SK-MEL-5 (cell line): ENCODE data around the gene CACNA1I. TPM values are rescaled to one million over a fixed set of nuclear protein-coding genes. Genes with fewer than 3 reads are reported as not detected.
A peak's percentile ranks its signal among the peaks of the same experiment; 100 is the strongest.

ENCODE experiments used
- DNase-seq: peaks from one replicate; pipeline ENCODE4 v3.0.0-alpha.2; 2016; ENCODE audit warnings: low read depth, low spot score
- in situ Hi-C: cut with HindIII; loops from 2 replicates; pipeline ENCODE4 v1.10.0; 2016; ENCODE audit warnings: low sequenced_read_pairs, high pct_unique_total_duplicates, low pct_unique_long_range_greater_than_20kb
- total RNA-seq: library from RNA; depleted of rRNA; stranded (reverse); fragments of >200 nt; shearing (Covaris generic); gene quantifications from 2 replicates; pipeline ENCODE4 v1.2.3, GENCODE V29; 2014

CACNA1I gene
- total RNA-seq, 1 experiment from 2014 or later: not detected

DNA sequence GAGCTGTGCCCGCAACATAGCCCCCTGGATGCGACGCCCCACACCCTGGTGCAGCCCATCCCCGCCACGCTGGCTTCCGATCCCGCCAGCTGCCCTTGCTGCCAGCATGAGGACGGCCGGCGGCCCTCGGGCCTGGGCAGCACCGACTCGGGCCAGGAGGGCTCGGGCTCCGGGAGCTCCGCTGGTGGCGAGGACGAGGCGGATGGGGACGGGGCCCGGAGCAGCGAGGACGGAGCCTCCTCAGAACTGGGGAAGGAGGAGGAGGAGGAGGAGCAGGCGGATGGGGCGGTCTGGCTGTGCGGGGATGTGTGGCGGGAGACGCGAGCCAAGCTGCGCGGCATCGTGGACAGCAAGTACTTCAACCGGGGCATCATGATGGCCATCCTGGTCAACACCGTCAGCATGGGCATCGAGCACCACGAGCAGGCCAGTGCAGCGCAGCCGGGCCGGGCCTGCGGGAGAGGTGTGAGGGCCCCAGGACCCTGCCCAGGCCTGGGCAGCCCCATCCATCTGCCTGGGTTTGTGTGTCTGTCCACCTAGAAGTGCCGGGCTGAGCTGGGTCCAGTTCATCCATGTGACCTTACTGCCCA is 79.0 kb downstream of the CACNA1I start:
- DNase-seq: no peak
- in situ Hi-C loops: no loop called here

DNA sequence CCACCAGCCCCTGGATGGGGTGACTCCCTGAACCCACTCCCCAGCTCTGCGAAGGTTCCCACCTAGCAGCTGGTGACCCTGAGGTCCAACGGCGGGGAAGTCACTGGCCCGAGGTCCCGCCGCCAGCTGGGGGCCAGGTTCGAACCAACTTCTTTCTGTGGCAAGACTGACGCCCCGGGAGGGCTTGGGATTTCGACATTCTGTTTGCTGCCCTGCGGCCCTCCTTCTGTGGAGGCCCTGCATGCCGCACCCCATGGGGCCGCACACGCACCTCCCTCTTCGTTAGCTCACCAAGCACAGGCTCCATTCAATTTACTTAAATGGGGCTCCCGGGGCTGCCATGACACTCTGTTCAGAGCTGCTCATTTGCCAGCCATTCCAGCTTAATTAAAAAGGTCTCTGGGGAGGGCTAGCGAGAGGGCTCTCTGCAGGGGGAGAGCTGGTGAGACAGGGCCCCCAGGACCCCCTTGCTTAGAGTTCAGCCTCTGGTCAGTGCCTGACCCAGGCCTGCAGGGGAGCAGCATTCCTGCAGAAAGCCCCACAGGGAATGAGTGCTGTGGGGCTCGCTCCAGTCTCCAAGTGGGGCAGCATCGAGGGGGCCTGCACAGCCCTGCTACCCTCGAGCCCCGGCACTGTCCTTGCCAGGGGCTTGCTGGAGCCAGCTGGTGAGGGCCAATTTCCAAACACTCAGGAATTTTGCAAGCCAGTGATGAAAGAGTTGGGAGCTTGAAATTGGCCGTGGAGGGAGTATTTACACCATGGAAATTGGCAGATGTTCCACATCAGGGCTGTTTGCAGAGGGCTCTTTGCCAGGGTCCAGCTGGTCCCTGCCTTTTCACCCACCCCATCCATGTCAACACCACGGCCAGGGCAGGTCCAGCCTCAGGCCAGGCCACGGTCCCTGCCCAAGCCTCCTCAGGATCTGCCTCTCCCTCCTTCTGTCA is 80.8 kb downstream of the CACNA1I start:
- in situ Hi-C loops: no loop called here
- no peak for DNase-seq

DNA sequence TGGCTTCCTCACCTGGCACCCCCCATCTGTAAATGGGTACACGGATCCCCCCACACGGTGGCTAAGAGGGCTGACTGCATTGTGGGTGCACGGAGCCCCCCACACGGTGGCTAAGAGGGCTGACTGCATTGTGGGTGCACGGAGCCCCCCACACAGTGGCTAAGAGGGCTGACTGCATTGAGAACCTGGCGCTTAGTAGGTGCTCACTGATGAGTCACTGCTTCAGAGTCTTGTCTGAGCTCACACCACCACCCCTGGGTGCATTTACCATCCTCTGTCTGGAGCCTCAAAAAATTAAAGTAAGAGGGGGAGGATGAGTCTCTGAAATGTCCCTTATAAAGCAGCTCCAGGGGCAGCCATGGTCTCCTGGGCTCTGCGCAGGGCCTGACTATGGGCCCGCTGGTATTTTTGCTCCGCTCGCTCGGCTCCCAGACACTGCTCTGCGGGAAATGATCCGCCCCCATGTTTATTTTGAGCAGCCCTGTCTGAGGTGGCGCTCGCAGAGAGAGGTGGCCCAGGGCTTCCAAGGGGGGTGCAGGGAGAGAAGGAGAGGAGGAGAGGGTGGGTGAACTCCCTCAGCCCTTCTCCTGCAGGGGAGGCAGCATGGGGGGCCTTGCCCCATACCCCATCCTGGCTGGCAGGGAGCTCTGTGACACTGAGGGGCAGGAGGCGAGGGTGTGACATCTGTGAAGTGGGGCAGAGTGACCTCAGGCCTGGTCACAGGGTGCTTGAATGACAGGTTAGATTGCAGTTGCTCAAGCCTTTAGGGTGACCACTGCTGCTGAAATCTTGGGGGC is 82.6 kb downstream of the CACNA1I start:
- in situ Hi-C loops: no loop called here
- DNase-seq: no peak

DNA sequence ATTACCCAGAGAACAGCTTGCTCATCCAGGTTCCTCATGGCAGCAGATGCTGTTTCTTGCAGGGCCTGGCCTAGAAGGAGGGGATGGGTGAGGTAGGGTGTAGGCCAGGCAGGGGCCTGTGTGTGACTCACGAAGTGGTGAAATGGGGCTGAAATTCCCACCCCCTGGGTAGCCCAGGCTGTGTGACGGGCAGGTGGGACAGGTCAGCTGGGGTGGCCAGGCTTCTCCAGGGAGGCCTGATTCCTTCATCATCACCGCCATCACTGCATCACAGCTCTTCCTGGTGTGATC is 83.2 kb downstream of the CACNA1I start:
- in situ Hi-C loops: no loop called here
- DNase-seq: no peak

DNA sequence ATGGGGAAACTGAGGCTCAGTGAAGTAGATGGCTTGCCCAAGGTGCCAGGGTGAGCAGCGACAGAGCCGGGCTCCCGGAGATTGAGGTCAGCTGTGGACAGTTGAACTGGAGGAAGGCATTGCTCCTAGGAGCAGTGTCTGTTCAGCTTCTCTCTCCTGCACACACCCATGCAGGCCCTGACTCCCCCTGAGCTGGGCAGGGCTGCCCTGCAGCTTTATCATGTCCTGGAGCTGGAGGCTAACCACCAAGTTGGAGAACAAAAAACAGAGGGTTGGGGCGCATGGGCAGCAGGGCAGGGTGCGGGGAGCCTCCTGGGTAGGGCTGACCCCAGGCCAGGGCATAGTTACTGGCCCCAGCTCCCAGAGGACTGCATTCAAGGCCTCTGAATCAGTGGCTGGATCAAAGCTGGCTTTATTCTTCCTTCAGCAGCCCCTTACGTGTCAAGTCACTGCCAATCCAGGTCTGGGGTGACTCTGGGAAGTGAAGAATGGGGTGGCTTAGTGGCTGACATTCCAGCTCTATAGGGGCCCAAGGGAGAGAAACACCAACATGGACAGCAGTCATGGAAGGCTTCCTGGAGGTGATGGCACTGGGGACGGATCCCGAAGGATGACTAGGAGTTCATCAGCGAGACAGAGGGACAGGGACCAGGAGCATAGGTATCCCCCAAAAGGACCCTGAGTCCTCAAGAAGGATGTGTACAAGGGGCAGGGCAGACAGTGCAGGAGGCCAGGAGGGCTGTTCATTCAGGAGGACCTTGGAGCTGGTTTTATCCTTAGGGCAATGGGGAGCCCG is 83.8 kb downstream of the CACNA1I start:
- in situ Hi-C loops: no loop called here
- no peak for DNase-seq

DNA sequence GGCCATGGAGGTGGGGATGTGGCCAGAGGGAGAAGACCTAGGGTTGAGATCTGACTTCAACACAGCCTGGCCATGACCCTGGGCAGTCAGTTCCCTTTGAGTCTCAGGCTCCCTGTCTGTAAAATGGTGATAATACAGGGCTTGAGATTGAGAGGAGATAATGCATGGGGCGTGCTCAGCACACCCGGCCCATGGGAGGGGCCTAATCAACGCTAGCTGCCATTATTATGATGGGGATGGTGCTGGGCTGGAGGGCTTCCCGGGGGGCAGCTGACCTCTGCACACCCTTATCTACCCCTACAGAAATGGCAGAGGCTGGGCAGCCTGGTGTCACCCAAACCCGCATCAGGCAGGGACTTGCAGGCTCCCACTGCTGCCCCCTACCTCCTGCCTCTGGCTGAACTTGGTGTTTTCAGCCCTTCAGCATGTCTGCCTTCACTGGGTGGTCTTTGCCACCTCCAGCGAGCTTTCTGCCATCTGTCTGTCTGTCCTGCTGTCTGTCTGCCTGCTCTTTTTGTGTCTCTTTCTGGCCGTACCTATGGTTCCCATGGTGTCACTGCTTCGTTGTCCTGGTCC is 84.5 kb downstream of the CACNA1I start:
- in situ Hi-C loops: no loop called here
- DNase-seq: peak; percentile 37

DNA sequence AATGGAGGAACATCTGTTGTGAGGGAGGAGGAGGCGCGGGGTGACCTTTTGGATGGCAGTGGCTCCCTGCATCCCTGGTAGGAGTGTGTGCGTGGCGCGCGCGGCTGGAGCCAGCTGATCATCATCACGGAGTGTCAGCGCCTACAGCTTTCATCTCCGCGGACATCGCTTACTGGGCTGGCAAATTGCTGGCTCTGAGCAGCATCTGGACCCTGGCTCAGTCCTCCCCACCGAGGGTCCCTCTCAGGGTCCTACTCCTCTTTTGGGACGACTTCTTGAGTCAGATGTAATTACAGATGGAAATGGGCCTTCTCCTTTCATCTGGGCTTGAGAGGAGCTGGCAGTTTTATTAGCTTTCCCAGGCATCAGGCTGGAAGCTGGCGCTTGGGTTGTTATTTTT is 85.3 kb downstream of the CACNA1I start:
- no peak for DNase-seq
- in situ Hi-C loops: no loop called here

DNA sequence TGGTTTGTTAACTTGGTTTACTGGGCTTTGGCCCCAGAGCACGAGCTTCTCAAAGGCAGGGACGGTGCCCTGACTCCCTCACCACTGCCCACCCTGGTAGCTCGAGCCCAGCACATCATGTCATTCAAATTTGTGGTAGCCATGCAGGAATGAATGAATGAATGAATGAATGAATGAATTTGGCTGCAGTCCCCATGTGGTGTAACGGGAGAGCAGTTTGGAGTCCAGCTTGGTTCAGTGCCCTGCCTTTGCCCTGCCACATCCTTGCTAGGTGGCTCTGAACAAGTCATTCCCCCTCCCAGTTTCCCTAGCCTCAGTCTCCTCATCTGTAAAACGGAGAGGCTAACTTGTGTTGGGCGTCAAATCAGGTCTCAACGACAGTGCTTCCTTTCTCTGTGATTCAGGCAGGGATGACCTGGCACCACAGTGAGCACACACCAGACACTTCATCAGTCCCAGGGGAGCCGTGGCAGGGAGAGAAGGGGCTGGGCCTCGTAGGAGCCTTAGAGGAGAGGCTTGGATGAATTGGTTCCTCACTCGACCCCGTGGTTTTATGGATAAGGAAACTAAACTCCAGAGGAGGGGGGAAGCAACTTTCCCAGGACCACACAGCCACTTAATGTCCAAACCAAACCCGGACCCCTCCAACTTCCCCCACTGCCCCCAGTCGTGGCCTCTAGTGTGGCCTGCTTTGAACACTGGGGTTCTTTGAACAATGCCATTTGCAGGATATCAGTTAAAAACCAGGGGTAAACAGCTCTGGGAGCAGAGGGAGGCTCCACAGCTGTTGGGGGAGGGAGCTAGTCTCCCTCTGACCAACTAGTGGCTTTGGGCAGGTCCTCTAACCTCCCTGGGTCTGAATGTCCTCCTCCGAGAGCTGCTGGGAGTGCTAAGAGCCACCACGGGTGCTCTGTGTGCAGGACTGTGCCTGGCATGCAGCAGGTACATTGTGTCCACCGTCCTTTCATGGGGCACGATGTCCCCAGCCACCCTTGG is 86.2 kb downstream of the CACNA1I start:
- in situ Hi-C loops: no loop called here
- DNase-seq: no peak

DNA sequence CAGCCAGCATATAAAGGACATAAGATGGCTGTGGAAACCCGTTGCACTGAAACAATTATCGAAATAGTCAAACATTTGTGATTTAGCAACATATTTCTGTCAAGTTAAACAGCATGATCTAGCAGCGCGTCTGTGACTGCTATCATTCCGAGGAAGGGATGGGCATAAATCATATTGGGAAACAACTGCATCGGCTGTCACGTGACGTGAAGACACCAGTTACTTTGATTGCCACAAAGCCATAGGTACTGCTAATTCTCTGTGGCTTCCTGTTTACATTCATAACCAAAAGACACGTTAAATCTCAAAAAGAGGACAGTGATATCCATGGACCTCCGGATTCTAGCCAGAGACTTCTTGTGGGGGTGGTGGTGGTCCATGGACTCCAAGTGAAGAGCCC is 87.8 kb downstream of the CACNA1I start:
- DNase-seq: no peak
- in situ Hi-C loops: no loop called here

DNA sequence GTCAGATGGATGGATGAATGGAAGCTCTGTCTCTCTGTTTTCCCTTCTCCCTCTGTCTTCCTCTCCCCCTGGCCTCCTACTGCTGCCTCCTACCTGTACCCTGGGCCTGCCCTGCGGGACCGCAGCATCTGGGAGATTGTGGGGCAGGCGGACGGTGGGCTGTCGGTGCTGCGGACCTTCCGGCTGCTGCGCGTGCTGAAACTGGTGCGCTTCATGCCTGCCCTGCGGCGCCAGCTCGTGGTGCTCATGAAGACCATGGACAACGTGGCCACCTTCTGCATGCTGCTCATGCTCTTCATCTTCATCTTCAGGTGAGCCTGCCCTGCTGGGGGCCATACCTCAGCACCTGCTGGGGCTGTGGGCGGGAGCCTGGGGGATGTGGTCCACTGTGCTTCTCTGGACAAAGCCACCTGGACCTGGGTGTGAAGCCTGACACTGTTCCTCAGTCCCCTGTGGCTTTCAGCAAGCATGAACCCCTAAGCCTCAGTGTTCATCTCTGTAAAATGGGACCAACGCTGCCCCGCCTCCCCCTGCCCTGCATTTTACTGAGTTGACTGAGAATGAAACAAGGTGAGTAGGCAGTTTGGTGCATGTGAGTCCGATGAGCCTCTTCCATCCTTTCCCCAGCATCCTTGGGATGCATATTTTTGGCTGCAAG is 88.4 kb downstream of the CACNA1I start:
- DNase-seq: no peak
- in situ Hi-C loops: no loop called here

DNA sequence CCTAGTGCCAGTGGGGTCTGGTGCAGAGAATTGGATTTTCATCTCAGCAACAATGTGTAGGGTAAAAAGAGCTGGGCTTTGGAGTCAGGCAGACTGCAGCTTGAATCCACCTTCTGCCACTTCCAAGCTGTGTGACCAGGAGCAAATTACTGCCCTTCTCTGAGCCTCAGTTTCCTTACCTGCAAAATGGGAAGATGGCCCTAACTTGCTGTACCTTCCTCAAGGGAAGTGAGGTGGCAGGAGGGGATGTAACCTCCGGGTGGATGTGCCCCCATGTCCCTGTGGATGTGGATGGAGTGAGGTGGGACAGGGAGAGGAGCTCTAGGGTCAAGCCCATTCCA is 90.9 kb downstream of the CACNA1I start:
- DNase-seq: no peak
- in situ Hi-C loops: no loop called here

DNA sequence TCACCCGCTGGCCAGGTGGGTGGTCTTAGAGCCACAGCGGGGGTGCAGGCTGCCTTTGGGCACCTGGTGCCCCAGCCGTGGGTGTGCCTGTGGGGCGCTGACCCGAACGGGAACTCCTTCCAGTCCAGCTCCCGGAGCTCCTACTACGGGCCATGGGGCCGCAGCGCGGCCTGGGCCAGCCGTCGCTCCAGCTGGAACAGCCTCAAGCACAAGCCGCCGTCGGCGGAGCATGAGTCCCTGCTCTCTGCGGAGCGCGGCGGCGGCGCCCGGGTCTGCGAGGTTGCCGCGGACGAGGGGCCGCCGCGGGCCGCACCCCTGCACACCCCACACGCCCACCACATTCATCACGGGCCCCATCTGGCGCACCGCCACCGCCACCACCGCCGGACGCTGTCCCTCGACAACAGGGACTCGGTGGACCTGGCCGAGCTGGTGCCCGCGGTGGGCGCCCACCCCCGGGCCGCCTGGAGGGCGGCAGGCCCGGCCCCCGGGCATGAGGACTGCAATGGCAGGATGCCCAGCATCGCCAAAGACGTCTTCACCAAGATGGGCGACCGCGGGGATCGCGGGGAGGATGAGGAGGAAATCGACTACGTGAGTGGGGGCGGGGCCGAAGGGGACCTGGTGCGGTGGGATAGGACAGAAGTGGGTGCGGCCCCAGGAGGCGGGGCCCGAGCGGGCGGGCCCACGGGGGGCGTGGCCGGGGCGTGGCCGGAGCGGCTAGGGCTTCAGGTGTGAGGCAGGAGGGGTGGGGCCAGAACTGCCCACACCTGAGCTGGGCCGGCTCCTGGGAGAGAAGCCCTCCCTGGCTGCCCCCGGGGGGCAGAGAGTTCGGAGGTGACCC is 91.5 kb downstream of the CACNA1I start:
- in situ Hi-C loops: no loop called here
- DNase-seq: no peak

DNA sequence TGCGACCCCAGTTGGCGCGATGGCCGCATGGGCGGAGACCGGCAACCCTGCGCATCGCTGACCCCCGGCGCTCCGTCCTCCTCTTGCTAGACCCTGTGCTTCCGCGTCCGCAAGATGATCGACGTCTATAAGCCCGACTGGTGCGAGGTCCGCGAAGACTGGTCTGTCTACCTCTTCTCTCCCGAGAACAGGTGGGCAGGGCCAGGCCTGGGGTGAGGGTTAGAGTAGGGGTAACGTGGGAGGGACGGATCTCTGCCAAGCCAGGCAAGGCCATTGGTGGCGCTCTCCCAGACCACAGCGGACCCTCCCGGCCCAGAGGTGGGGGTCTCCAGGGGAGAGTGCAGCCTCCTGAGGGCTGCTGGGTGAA is 92.1 kb downstream of the CACNA1I start:
- in situ Hi-C loops: no loop called here
- no peak for DNase-seq

DNA sequence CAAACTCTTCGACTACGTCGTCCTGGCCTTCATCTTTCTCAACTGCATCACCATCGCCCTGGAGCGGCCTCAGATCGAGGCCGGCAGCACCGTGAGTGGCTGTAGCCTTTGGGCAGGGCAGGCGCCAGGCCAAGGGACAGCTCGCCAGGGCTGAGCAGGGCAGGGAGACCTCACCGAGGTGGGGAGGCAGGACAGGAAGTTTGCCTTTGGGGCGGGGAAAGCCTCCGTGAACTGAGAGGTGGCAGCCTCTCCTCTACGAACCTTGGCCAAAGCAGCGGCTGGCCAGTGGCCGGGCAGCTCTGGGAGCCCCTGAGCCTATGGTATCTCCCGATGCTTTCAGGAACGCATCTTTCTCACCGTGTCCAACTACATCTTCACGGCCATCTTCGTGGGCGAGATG is 93.2 kb downstream of the CACNA1I start:
- in situ Hi-C loops: no loop called here
- DNase-seq: no peak

DNA sequence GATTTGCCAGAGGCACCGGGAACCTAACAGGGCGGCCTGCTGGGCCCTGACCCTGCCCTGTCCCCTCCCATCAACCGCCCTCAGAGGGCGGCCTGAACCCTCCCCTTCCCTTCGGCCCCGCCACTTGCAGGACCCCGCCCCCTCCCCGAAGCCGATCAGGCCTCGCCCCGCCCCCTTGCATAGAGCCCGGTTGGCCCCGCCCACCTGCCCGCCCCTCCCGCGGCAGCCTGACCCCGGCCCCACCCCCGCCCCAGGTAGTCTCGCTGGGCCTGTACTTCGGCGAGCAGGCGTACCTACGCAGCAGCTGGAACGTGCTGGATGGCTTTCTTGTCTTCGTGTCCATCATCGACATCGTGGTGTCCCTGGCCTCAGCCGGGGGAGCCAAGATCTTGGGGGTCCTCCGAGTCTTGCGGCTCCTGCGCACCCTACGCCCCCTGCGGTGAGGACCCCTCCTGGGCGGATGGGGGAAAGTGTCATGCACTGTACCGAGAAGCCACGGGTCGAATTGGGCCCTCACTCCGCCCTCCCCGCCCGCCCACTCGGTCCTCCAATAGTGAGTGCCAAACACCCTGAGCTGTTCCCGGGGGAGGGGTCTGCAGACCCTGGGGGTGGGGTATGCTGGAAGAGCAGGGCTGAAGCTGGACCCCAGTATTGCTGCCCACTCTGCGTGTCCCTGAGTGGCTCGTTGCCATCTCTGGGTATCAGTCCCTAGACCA is 94.1 kb downstream of the CACNA1I start:
- peak; percentile 30 for DNase-seq
- in situ Hi-C loops: no loop called here
